H1 (cell line): ENCODE data around the gene MAPKAPK2. TPM values are rescaled to one million over a fixed set of nuclear protein-coding genes. Genes with fewer than 3 reads are reported as not detected.

Source experiments
- CTCF ChIA-PET: fragments of 300-600 bp; sonication (Branson Sonifier 250); formaldehyde crosslinking; loops from one replicate; lab custom pipeline; 2021; ENCODE audit not compliant: partially characterized antibody; lab: Charles Lee
- POLR2A ChIA-PET: fragments of 300-600 bp; sonication (Branson Sonifier 250); formaldehyde crosslinking; loops from one replicate; lab custom pipeline; 2021; ENCODE audit warnings: inconsistent platforms; ENCODE audit not compliant: partially characterized antibody; lab: Charles Lee
- DNase-seq, 2 experiments: peaks; one replicate each; pipeline versions ENCODE4 v3.0.0 to v3.0.0-alpha.2; 2010 to 2022; ENCODE audit warnings: low spot score in 2 of 2, low read depth in 1 of 2, mixed read lengths in 1 of 2
- FAIRE-seq: peaks from 2 replicates; lab custom pipeline; 2011; peaks lifted over from hg19 to GRCh38; lab: Jason Lieb, UNC
- H2AFZ ChIP-seq: 2 replicates; pipeline ENCODE4 v1.8.1; 2012; ENCODE audit warnings: low read length, inconsistent platforms
- H2AK5ac ChIP-seq: 2 replicates; pipeline ENCODE4 v1.6.1; 2013; ENCODE audit warnings: low read depth, low read length
- H2BK120ac ChIP-seq: replicated peaks from 2 replicates; pipeline ENCODE3; 2013; ENCODE audit warnings: low read depth, low read length, inconsistent platforms
- H2BK12ac ChIP-seq: 2 replicates; pipeline ENCODE4 v1.6.1; 2013; ENCODE audit warnings: low read depth, low read length
- H2BK15ac ChIP-seq: 2 replicates; pipeline ENCODE4 v1.6.1; 2013; ENCODE audit warnings: low read length
- H2BK20ac ChIP-seq: 2 replicates; pipeline ENCODE4 v1.6.1; 2013; ENCODE audit warnings: low read length
- H2BK5ac ChIP-seq: 2 replicates; pipeline ENCODE4 v1.6.1; 2013; ENCODE audit warnings: low read depth, low read length
- H3K14ac ChIP-seq: 2 replicates; pipeline ENCODE4 v1.6.1; 2013; ENCODE audit warnings: inconsistent platforms; ENCODE audit not compliant: insufficient read length
- H3K18ac ChIP-seq: 2 replicates; pipeline ENCODE4 v1.6.1; 2013; ENCODE audit warnings: low read length; ENCODE audit errors: extremely low read depth
- H3K23ac ChIP-seq: 2 replicates; pipeline ENCODE4 v1.6.1; 2013; ENCODE audit warnings: inconsistent platforms; ENCODE audit not compliant: insufficient read length
- H3K23me2 ChIP-seq: 2 replicates; pipeline ENCODE4 v1.6.1; 2013; ENCODE audit warnings: low read depth, low read length
- H3K27ac ChIP-seq: 2 replicates; pipeline ENCODE4 v1.6.1; 2011; ENCODE audit warnings: low read depth, low read length, inconsistent platforms
- H3K27me3 ChIP-seq, 4 experiments: replicated peaks in 1 of 4; 1 replicate in 1 of 4; 2 replicates in 3 of 4; pipeline versions ENCODE4 v1.6.1 to v1.8.1; 2011 to 2013; ENCODE audit warnings: low read length in 3 of 4, mild to moderate bottlenecking in 3 of 4, inconsistent platforms in 2 of 4, mixed read lengths in 2 of 4, moderate library complexity in 1 of 4; ENCODE audit not compliant: control insufficient read depth in 3 of 4, insufficient read depth in 3 of 4; ENCODE audit errors: extremely low read depth in 1 of 4
- H3K36me3 ChIP-seq, 4 experiments: 2 replicates each; pipeline versions ENCODE4 v1.6.1 to v1.8.1; 2011 to 2013; ENCODE audit warnings: mild to moderate bottlenecking in 4 of 4, low read length in 3 of 4, moderate library complexity in 2 of 4, control low read depth in 1 of 4, inconsistent platforms in 1 of 4; ENCODE audit not compliant: insufficient read depth in 4 of 4, control insufficient read depth in 2 of 4
- H3K4ac ChIP-seq: replicated peaks from 2 replicates; pipeline ENCODE3; 2013; ENCODE audit warnings: low read length, low read depth, mixed read lengths, inconsistent platforms; ENCODE audit not compliant: insufficient read length
- H3K4me1 ChIP-seq, 4 experiments: replicated peaks in 1 of 4; 1 replicate in 1 of 4; 2 replicates in 3 of 4; pipeline versions ENCODE4 v1.6.1 to v1.8.1; 2011 to 2013; ENCODE audit warnings: low read length in 3 of 4, inconsistent platforms in 2 of 4, mixed read lengths in 1 of 4; ENCODE audit not compliant: insufficient read depth in 4 of 4, control insufficient read depth in 3 of 4
- H3K4me2 ChIP-seq, 2 experiments: 2 replicates each; pipeline versions ENCODE4 v1.6.1 to v1.8.1; 2011 to 2013; ENCODE audit warnings: low read depth in 2 of 2, low read length in 2 of 2, control low read depth in 1 of 2, inconsistent platforms in 1 of 2, mild to moderate bottlenecking in 1 of 2; ENCODE audit not compliant: insufficient read depth in 1 of 2
- H3K4me3 ChIP-seq, 4 experiments: fragments of 200-600, 300-600 bp in 1 of 4; sonication (generic), shearing (Covaris generic), sonication (Bioruptor Twin) in 1 of 4; 2 replicates each; pipeline versions ENCODE4 v1.5.1 to v1.8.1; 2011 to 2016; ENCODE audit warnings: low read length in 4 of 4, low read depth in 3 of 4, control low read depth in 2 of 4, inconsistent platforms in 2 of 4, mild to moderate bottlenecking in 2 of 4, mixed read lengths in 1 of 4, moderate library complexity in 1 of 4; ENCODE audit not compliant: insufficient read depth in 2 of 4; ENCODE audit errors: extremely low read depth in 1 of 4
- H3K56ac ChIP-seq: replicated peaks from 2 replicates; pipeline ENCODE3; 2013; ENCODE audit warnings: low read depth, mild to moderate bottlenecking, mixed read lengths, low read length, inconsistent platforms; ENCODE audit not compliant: insufficient read length
- H3K79me1 ChIP-seq: 2 replicates; pipeline ENCODE4 v1.6.1; 2013; ENCODE audit warnings: low read depth, low read length, control low read depth
- H3K79me2 ChIP-seq, 2 experiments: 2 replicates each; pipeline versions ENCODE4 v1.6.1 to v1.8.1; 2012 to 2013; ENCODE audit warnings: low read length in 2 of 2, mild to moderate bottlenecking in 2 of 2, inconsistent platforms in 1 of 2; ENCODE audit not compliant: insufficient read depth in 2 of 2, control insufficient read depth in 1 of 2
- H3K9ac ChIP-seq, 4 experiments: replicated peaks in 1 of 4; 1 replicate in 1 of 4; 2 replicates in 3 of 4; pipeline versions ENCODE4 v1.6.1 to v1.8.1; 2011 to 2013; ENCODE audit warnings: low read depth in 3 of 4, low read length in 3 of 4, control low read depth in 2 of 4, mild to moderate bottlenecking in 2 of 4, moderate library complexity in 2 of 4, inconsistent platforms in 1 of 4; ENCODE audit errors: extremely low read depth in 1 of 4
- H3K9me3 ChIP-seq, 2 experiments: 2 replicates each; pipeline versions ENCODE4 v1.6.1 to v1.8.1; 2012 to 2013; ENCODE audit warnings: mild to moderate bottlenecking in 2 of 2, moderate library complexity in 2 of 2, control low read depth in 1 of 2, inconsistent platforms in 1 of 2, low read depth in 1 of 2, low read length in 1 of 2, mixed read lengths in 1 of 2; ENCODE audit not compliant: insufficient read depth in 2 of 2
- H4K20me1 ChIP-seq, 2 experiments: replicated peaks in 1 of 2; 2 replicates each; pipeline versions ENCODE3 to v1.8.1; 2011 to 2013; ENCODE audit warnings: inconsistent platforms in 2 of 2, low read length in 2 of 2, mild to moderate bottlenecking in 1 of 2; ENCODE audit not compliant: insufficient read depth in 2 of 2, control insufficient read depth in 1 of 2
- H4K5ac ChIP-seq: 2 replicates; pipeline ENCODE4 v1.6.1; 2013; ENCODE audit warnings: low read length, low read depth, mixed read lengths, inconsistent platforms; ENCODE audit not compliant: insufficient read length
- H4K8ac ChIP-seq: 2 replicates; pipeline ENCODE4 v1.8.0; 2013; ENCODE audit warnings: mild to moderate bottlenecking, moderate library complexity, low read length, inconsistent platforms; ENCODE audit not compliant: insufficient read depth; ENCODE audit errors: extremely low read depth
- H4K91ac ChIP-seq: replicated peaks from 2 replicates; pipeline ENCODE3; 2013; ENCODE audit warnings: low read length, mixed read lengths, inconsistent platforms; ENCODE audit not compliant: insufficient read length
- CTCF ChIP-seq, 3 experiments: IDR thresholded peaks; 1 replicate in 2 of 3; 2 replicates in 1 of 3; pipeline versions ENCODE4 v1.5.1 to v1.6.1; 2011; ENCODE audit warnings: low read length in 3 of 3, mild to moderate bottlenecking in 3 of 3, inconsistent platforms in 2 of 3, low read depth in 1 of 3, moderate library complexity in 1 of 3; ENCODE audit not compliant: insufficient read depth in 1 of 3; ENCODE audit errors: control extremely low read depth in 1 of 3
- KDM5A ChIP-seq: fragments of 200-600 bp; IDR thresholded peaks from 2 replicates; pipeline ENCODE4 v1.7.1; 2012; ENCODE audit warnings: mild to moderate bottlenecking, low read length, inconsistent platforms, mixed read lengths
- POLR2AphosphoS5 ChIP-seq: IDR thresholded peaks from 2 replicates; pipeline ENCODE4 v1.6.1; 2011; ENCODE audit warnings: low read depth, low read length
- SIX5 ChIP-seq: IDR thresholded peaks from 2 replicates; pipeline ENCODE4 v1.6.1; 2011; ENCODE audit warnings: mild to moderate bottlenecking, low read depth, low read length
- SP1 ChIP-seq: IDR thresholded peaks from 2 replicates; pipeline ENCODE4 v1.6.1; 2011; ENCODE audit warnings: low read depth, low read length
- TBP ChIP-seq: IDR thresholded peaks from 2 replicates; pipeline ENCODE4 v1.6.1; 2011; ENCODE audit warnings: low read depth, low read length, improper control_type of control experiment
- TEAD4 ChIP-seq: IDR thresholded peaks from 2 replicates; pipeline ENCODE4 v1.6.1; 2012; ENCODE audit warnings: low read depth, low read length, inconsistent platforms, mixed read lengths
- ZNF274 ChIP-seq: IDR thresholded peaks from 2 replicates; pipeline ENCODE4 v1.7.0; 2012; ENCODE audit warnings: low read length, borderline replicate concordance; ENCODE audit errors: extremely low read depth
- WGBS, 2 experiments: shearing (Covaris generic) in 1 of 2; methylation state at CpG; one replicate each; pipeline versions ENCODE4 v1.1.6 to v1.1.7; 2013 to 2015; ENCODE audit warnings: low lambda C conversion rate in 2 of 2, mixed read lengths in 2 of 2, inconsistent platforms in 1 of 2, low coverage in 1 of 2, missing lambda C conversion rate in 1 of 2; ENCODE audit not compliant: insufficient replicate concordance in 2 of 2, insufficient coverage in 1 of 2, insufficient read length in 1 of 2; ENCODE audit errors: extremely low coverage in 1 of 2, missing lambda C conversion rate in 1 of 2; 5-methylcytosine and 5-hydroxymethylcytosine counted together
- polyA plus RNA-seq, 7 experiments: library from polyadenylated mRNA; depleted of rRNA in 3 of 7; stranded (reverse) in 5 of 7; unstranded in 2 of 7; fragments of >200 nt in 5 of 7; fragments of 200-250 nt in 2 of 7; gene quantifications; 1 replicate in 5 of 7; 2 replicates in 1 of 7; 4 replicates in 1 of 7; pipeline versions ENCODE4 v1.2.1 to v1.2.3, GENCODE V29; 2011 to 2013; ENCODE audit warnings: missing spikeins in 2 of 7, mixed read lengths in 2 of 7
- total RNA-seq: library from RNA; stranded (reverse); fragmentation: NEBNext Ultra II Directional; extraction: Animal tissue kit (Norgen Biotek cat#: 25700); gene quantifications from 2 replicates; pipeline ENCODE4 v1.2.1, GENCODE V29; 2021

MAPKAPK2 gene
- total and polyA plus RNA-seq, 2 of the 8 experiments (the other 6 are each of a cell fraction or from before 2014, with no cell fraction given), result 27.5 to 44.9 TPM

DNA sequence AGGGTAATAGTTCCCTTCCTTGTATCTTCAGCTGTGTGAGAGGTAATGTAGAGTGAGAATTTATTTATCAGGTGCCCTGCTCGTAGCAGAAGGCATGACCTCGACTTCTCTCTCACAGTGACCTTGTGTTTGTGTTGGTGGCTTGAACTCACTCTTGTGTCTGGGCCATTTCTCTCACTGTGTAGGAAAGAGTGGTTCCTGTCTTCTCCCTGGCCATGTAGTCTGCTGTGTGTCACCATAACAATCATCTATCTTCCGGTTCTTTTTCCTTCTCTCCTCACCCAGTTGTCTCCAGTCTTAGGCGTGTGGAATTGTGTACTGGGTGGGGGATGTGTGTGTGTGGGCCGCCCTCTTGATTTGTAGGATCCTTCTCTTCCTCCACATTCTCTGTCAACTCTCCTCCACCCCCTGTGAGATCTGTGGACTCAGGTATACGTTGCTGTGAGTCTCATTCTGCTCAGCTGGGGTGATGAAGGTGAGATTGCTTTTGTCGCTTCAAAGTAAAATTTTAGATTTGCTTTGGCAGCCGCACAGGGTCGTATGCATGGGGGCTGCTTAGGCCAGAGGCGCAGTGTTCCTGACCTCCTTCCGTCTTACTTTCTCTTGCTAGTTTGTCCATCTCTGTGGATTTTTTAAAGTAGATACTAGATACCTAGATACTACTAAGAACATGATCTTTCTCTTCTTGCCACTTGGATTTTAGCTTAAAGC is 31.6 kb downstream of the MAPKAPK2 start:
- CTCF ChIA-PET, result interaction anchor here (1.0 to 5.7 kb wide), 5 partner anchors 9 to 19 kb away, joined by 3 to 77 read pairs (median 5); no protein-coding TSS in a partner anchor
- no peak overlapping the region for H2BK5ac ChIP-seq
- H3K56ac ChIP-seq, result no peak overlapping the region
- POLR2A ChIA-PET, result no interaction called here
- DNase-seq, result no peak
- H3K79me2 ChIP-seq, result peaks cover 0 to 45% of the 10 kb centered on the region in 2 experiments; a peak in 3 of 4 replicates
- no peak for TF ChIP-seq TEAD4
- TF ChIP-seq ZNF274, result no peak
- TF ChIP-seq TBP, result no peak
- TF ChIP-seq CTCF (IDR thresholded peaks at IDR 0.05; ENCODE audit: control extremely low read depth in 1 of 3, insufficient read depth in 1 of 3, low read depth in 1 of 3, low read length in 3 of 3), result no peak
- TF ChIP-seq KDM5A, result no peak
- TF ChIP-seq SP1, result no peak
- no peak for TF ChIP-seq SIX5
- TF ChIP-seq POLR2AphosphoS5, result no peak
- no peak overlapping the region for H2BK12ac ChIP-seq
- no peaks in the 10 kb centered on the region for H3K27me3 ChIP-seq
- no peak overlapping the region for H2AFZ ChIP-seq
- no peaks in the 10 kb centered on the region for H3K23me2 ChIP-seq
- no peak overlapping the region for H2BK20ac ChIP-seq
- no peak overlapping the region for H3K9ac ChIP-seq
- no peak overlapping the region for H4K8ac ChIP-seq
- no peak overlapping the region for H4K91ac ChIP-seq
- FAIRE-seq, result no peak
- H3K14ac ChIP-seq, result no peak overlapping the region
- no peak overlapping the region for H3K23ac ChIP-seq
- H2BK120ac ChIP-seq, result no peak overlapping the region
- H3K79me1 ChIP-seq, result peaks cover 14% of the 10 kb centered on the region
- H4K20me1 ChIP-seq, result peaks cover 0 to 13% of the 10 kb centered on the region in 2 experiments
- H3K27ac ChIP-seq, result no peak overlapping the region
- H3K9me3 ChIP-seq, result no peaks in the 10 kb centered on the region
- no peaks in the 10 kb centered on the region for H3K4me1 ChIP-seq
- no peak overlapping the region for H3K4me2 ChIP-seq
- no peak overlapping the region for H2BK15ac ChIP-seq
- no peak overlapping the region for H3K4ac ChIP-seq
- no peak overlapping the region for H4K5ac ChIP-seq
- H3K4me3 ChIP-seq, result no peak overlapping the region
- no peak overlapping the region for H3K18ac ChIP-seq
- H2AK5ac ChIP-seq, result no peak overlapping the region
- H3K36me3 ChIP-seq, result no peaks in the 10 kb centered on the region; a peak in 1 of 8 replicates
- 82% methylated on average over 11 of the region's 11 CpGs; no CpG with 5 or more reads in 1 of the 2 experiments for WGBS, 2 experiments
